HFF-Myc (cell line): ENCODE results near the gene USP28.
"Not testable (repeated sequence)": the region's sequence is repeated elsewhere in the genome, so short reads cannot be mapped to it uniquely, and the experiment has no call there.

Experiments
- DNase-seq: peaks from one replicate; pipeline ENCODE4 v3.0.0-alpha.2; 2011; ENCODE audit warnings: low read depth; ENCODE audit errors: extremely low read depth
- H3K4me3 ChIP-seq: replicated peaks from 2 replicates; pipeline ENCODE4 v1.5.1; 2011; ENCODE audit warnings: low read depth, mild to moderate bottlenecking, control low read depth, low read length
- CTCF ChIP-seq: IDR thresholded peaks from 2 replicates; pipeline ENCODE4 v1.5.1; 2012; ENCODE audit warnings: mild to moderate bottlenecking, low read depth, low read length, control low read depth; ENCODE audit errors: missing control alignments

Gene USP28

GRCh38 chr11:113888848-113889247 lies 13.5 kb upstream of the USP28 start:
- H3K4me3 ChIP-seq, result no peak overlapping the region
- DNase-seq, result no peak
- no peak for TF ChIP-seq CTCF

- no peak for TF ChIP-seq CTCF
- DNase-seq, result no peak
These were observed 10.5 kb upstream of the USP28 start for GRCh38 chr11:113885897-113886296.

GRCh38 chr11:113884361-113884836 lies 9.0 kb upstream of the USP28 start:
- TF ChIP-seq CTCF, result no peak
- no peak for DNase-seq
- H3K4me3 ChIP-seq, result no peak overlapping the region

More at GRCh38 chr11:113885897-113886296, 10.5 kb upstream of the USP28 start:
- no peak overlapping the region for H3K4me3 ChIP-seq

- TF ChIP-seq CTCF, result no peak
- DNase-seq, result no peak
- no peak overlapping the region for H3K4me3 ChIP-seq
These were observed 6.5 kb upstream of the USP28 start for GRCh38 chr11:113881856-113882255.

- no peak for TF ChIP-seq CTCF
- H3K4me3 ChIP-seq, result no peak overlapping the region
- no peak for DNase-seq
These were observed 5.6 kb upstream of the USP28 start for GRCh38 chr11:113880971-113881370.

- not testable (repeated sequence) for H3K4me3 ChIP-seq, DNase-seq
These were observed 4.1 kb upstream of the USP28 start for GRCh38 chr11:113879446-113879845.

GRCh38 chr11:113877670-113878055 lies 2.3 kb upstream of the USP28 start:
- DNase-seq, result no peak
- TF ChIP-seq CTCF, result no peak
- H3K4me3 ChIP-seq, result no peak overlapping the region
